HepG2 (cell line): ENCODE data around the gene OR10X1. TPM values are rescaled to one million over a fixed set of nuclear protein-coding genes. Genes with fewer than 3 reads are reported as not detected.

Experiments used
- ATAC-seq: fragments of 200-7000 bp; cut with Tn5 transposase; 3 replicates; pipeline ENCODE4 v1.9.1; 2020; ENCODE audit warnings: mild to moderate bottlenecking, moderate library complexity
- BruUV-seq: library from RNA; stranded (reverse); fragments of 400-500 nt; replicated peaks from 2 replicates; lab custom pipeline; 2021; lab: Mats Ljungman, UMichigan
- CTCF ChIA-PET: fragments of 300-600 bp; formaldehyde crosslinking; extraction: SDS; loops from one replicate; lab custom pipeline; 2021; ENCODE audit warnings: low total read pairs, inconsistent platforms, low intra/inter-chr PET ratio; lab: Yijun Ruan, JAX
- POLR2A ChIA-PET: fragments of 350-600 bp; sonication (Branson Sonifier 250); formaldehyde crosslinking; loops from one replicate; lab custom pipeline; 2020; ENCODE audit warnings: antibody characterized with exemption, inconsistent platforms; lab: Yijun Ruan, JAX
- DNase-seq: peaks from one replicate; pipeline ENCODE4 v3.0.0-alpha.2; 2015; ENCODE audit warnings: low spot score
- FAIRE-seq: peaks from 3 replicates; lab custom pipeline; 2011; peaks lifted over from hg19 to GRCh38; lab: Jason Lieb, UNC
- H2AFZ ChIP-seq: one replicate; pipeline ENCODE4 v1.6.1; 2011; ENCODE audit warnings: low read length, inconsistent platforms
- H3K27ac ChIP-seq: fragments of 300-600 bp; 3 replicates; pipeline ENCODE4 v1.8.0; 2011; ENCODE audit warnings: mixed run types, mild to moderate bottlenecking, mixed read lengths, low read length, inconsistent platforms; ENCODE audit not compliant: insufficient read depth; ENCODE audit errors: extremely low read length
- H3K27me3 ChIP-seq, 2 experiments: fragments of 200-600 bp in 1 of 2; 2 replicates in 1 of 2; 3 replicates in 1 of 2; pipeline versions ENCODE4 v1.6.0 to v1.8.0; 2011; ENCODE audit warnings: low read length in 2 of 2, mild to moderate bottlenecking in 2 of 2, moderate library complexity in 2 of 2, inconsistent platforms in 1 of 2; ENCODE audit not compliant: insufficient read depth in 2 of 2, control insufficient read depth in 1 of 2
- H3K36me3 ChIP-seq, 2 experiments: fragments of 200-600 bp in 1 of 2; replicated peaks in 1 of 2; 2 replicates in 1 of 2; 3 replicates in 1 of 2; pipeline versions ENCODE4 v1.5.1 to v1.8.0; 2011; ENCODE audit warnings: low read length in 2 of 2, inconsistent platforms in 1 of 2; ENCODE audit not compliant: insufficient read depth in 2 of 2, control insufficient read depth in 1 of 2
- H3K4me1 ChIP-seq: 2 replicates; pipeline ENCODE4 v1.5.1; 2012; ENCODE audit warnings: low read length, inconsistent platforms; ENCODE audit not compliant: insufficient read depth
- H3K4me2 ChIP-seq: 2 replicates; pipeline ENCODE4 v1.6.0; 2011; ENCODE audit warnings: low read depth, low read length, inconsistent platforms
- H3K4me3 ChIP-seq, 3 experiments: fragments of 200-600 bp in 1 of 3; sonication (generic), shearing (Covaris generic) in 1 of 3; replicated peaks in 1 of 3; 2 replicates each; pipeline ENCODE4 v1.5.1; 2011 to 2016; ENCODE audit warnings: low read length in 3 of 3, inconsistent platforms in 2 of 3, low read depth in 2 of 3, mild to moderate bottlenecking in 2 of 3, control low read depth in 1 of 3, mixed read lengths in 1 of 3; ENCODE audit not compliant: insufficient read depth in 1 of 3
- H3K79me2 ChIP-seq: one replicate; pipeline ENCODE4 v1.6.1; 2011; ENCODE audit warnings: low read length, inconsistent platforms; ENCODE audit not compliant: insufficient read depth
- H3K9ac ChIP-seq: 2 replicates; pipeline ENCODE4 v1.6.0; 2011; ENCODE audit warnings: mild to moderate bottlenecking, low read depth, low read length, inconsistent platforms; ENCODE audit not compliant: insufficient read depth
- H3K9me3 ChIP-seq: 2 replicates; pipeline ENCODE4 v1.5.1; 2012; ENCODE audit warnings: mild to moderate bottlenecking, low read length
- H4K20me1 ChIP-seq: 2 replicates; pipeline ENCODE4 v1.6.0; 2011; ENCODE audit warnings: inconsistent platforms, mild to moderate bottlenecking, low read length, moderate library complexity; ENCODE audit not compliant: insufficient read depth
- ATF2 ChIP-seq: sonication (generic); formaldehyde crosslinking; IDR thresholded peaks from 2 replicates; pipeline ENCODE4 v1.4.0; 2020; ENCODE audit warnings: missing genetic modification reagents
- GRHL1 ChIP-seq: sonication (generic); formaldehyde crosslinking; conservative IDR thresholded peaks from 2 replicates; pipeline ENCODE4 v1.8.0; 2022; ENCODE audit warnings: missing genetic modification reagents
- GTF3A ChIP-seq: sonication (generic); formaldehyde crosslinking; conservative IDR thresholded peaks from 2 replicates; pipeline ENCODE4 v1.4.0; 2020; ENCODE audit warnings: mild to moderate bottlenecking, missing genetic modification reagents
- ONECUT2 ChIP-seq: sonication (generic); formaldehyde crosslinking; IDR thresholded peaks from 2 replicates; pipeline ENCODE4 v1.4.0; 2020; ENCODE audit warnings: missing genetic modification reagents
- TRIM22 ChIP-seq: fragments of 450-650 bp; IDR thresholded peaks from 2 replicates; pipeline ENCODE4 v1.6.1; 2017
- ZNF160 ChIP-seq: sonication (generic); formaldehyde crosslinking; IDR thresholded peaks from 2 replicates; pipeline ENCODE4 v1.8.0; 2022; ENCODE audit warnings: mild to moderate bottlenecking, inconsistent platforms, missing genetic modification reagents
- ZNF513 ChIP-seq: sonication (generic); formaldehyde crosslinking; conservative IDR thresholded peaks from 2 replicates; pipeline ENCODE4 v1.5.0; 2020; ENCODE audit warnings: missing genetic modification reagents
- ZNF710 ChIP-seq: sonication (generic); formaldehyde crosslinking; IDR thresholded peaks from 2 replicates; pipeline ENCODE4 v1.5.0; 2020; ENCODE audit warnings: mild to moderate bottlenecking, missing genetic modification reagents, borderline replicate concordance
- ZNF766 ChIP-seq: sonication (generic); formaldehyde crosslinking; IDR thresholded peaks from 2 replicates; pipeline ENCODE4 v1.5.0; 2020; ENCODE audit warnings: missing genetic modification reagents, borderline replicate concordance
- WGBS: methylation state at CpG from one replicate; pipeline ENCODE4 v1.1.6; 2017; ENCODE audit warnings: low lambda C conversion rate; 5-methylcytosine and 5-hydroxymethylcytosine counted together
- in situ Hi-C: cut with HindIII; loops from 2 replicates; pipeline ENCODE4 v1.10.0; 2017; ENCODE audit warnings: low pct_unique_long_range_greater_than_20kb; ENCODE audit not compliant: extremely low pct_ligation_motif_present
- intact Hi-C: fragments of 100-400 bp; cut with micrococcal nuclease; formaldehyde crosslinking; loops from one replicate; pipeline ENCODE4 v1.10.0; 2022; ENCODE audit not compliant: unreplicated experiment
- polyA plus RNA-seq, 8 experiments: library from polyadenylated mRNA; depleted of rRNA in 3 of 8; stranded (reverse) in 7 of 8; unstranded in 1 of 8; fragments of >200 nt; fragmentation: Illumina TruSeq in 4 of 8; extraction: Trizol in 4 of 8; gene quantifications; 2 replicates each; pipeline versions ENCODE4 v1.2.1 to v1.2.3, GENCODE V29; 2011 to 2016; ENCODE audit warnings: low read depth in 4 of 8, missing spikeins in 1 of 8, mixed read lengths in 1 of 8; ENCODE audit not compliant: insufficient read depth in 1 of 8
- total RNA-seq, 5 experiments: library from RNA; depleted of rRNA; stranded (reverse); fragments of >200 nt; fragmentation: Illumina TruSeq; extraction: Trizol; gene quantifications; 2 replicates each; pipeline ENCODE4 v1.2.3, GENCODE V29; 2016; ENCODE audit warnings: low read depth in 1 of 5

OR10X1 gene
- total and polyA plus RNA-seq, 2 of the 13 experiments (the other 11 are each of a cell fraction or from before 2014, with no cell fraction given), result not detected

GRCh38 chr1:158563853-158564252 lies 15.8 kb downstream of the OR10X1 start:
- Histone ChIP-seq H3K36me3 (no peaks in the 10 kb centered on the region), H3K9ac (no peak overlapping the region), H3K4me3 (no peak overlapping the region), H3K27ac (no peak overlapping the region), H3K4me1 (no peaks in the 10 kb centered on the region), H3K4me2 (no peak overlapping the region), H3K9me3 (peaks cover 52% of the 10 kb centered on the region), H3K79me2 (no peaks in the 10 kb centered on the region), H2AFZ (no peak overlapping the region), H4K20me1 (no peaks in the 10 kb centered on the region), H3K27me3 (no peaks in the 10 kb centered on the region)
- POLR2A ChIA-PET, result no interaction called here
- no peak for TF ChIP-seq ONECUT2 (CRISPR knock-in tag)
- no peak for TF ChIP-seq ATF2 (CRISPR knock-in tag)
- TF ChIP-seq ZNF710 (CRISPR knock-in tag), result no peak
- no peak for TF ChIP-seq ZNF160 (CRISPR knock-in tag)
- no peak for TF ChIP-seq TRIM22
- TF ChIP-seq ZNF513, result no peak
- TF ChIP-seq GRHL1 (CRISPR knock-in tag), result no peak
- no peak for TF ChIP-seq ZNF766
- no peak for TF ChIP-seq GTF3A (CRISPR knock-in tag)
- FAIRE-seq, result no peak
- BruUV-seq, result no TSS peak
- no peak for DNase-seq
- no peak for ATAC-seq
- CTCF ChIA-PET, result no interaction called here
- 4% methylated on average over 2 of the region's 2 CpGs for WGBS
- intact Hi-C loops (no loop called here), in situ Hi-C loops (no loop called here)
